RPMI7951 (cell line): ENCODE results near the gene TBC1D4. TPM values are rescaled to one million over a fixed set of nuclear protein-coding genes. Genes with fewer than 3 reads are reported as not detected.
"Not testable (repeated sequence)": the region's sequence is repeated elsewhere in the genome, so short reads cannot be mapped to it uniquely, and the experiment has no call there.

Experiments used
- DNase-seq: peaks from one replicate; pipeline ENCODE4 v3.0.0-alpha.2; 2012; ENCODE audit warnings: low read depth
- total RNA-seq: library from RNA; depleted of rRNA; stranded (reverse); fragments of >200 nt; shearing (Covaris generic); gene quantifications from 2 replicates; pipeline ENCODE4 v1.2.3, GENCODE V29; 2014

TBC1D4 gene
- total RNA-seq, 1 experiment from 2014 or later, result 16.7 TPM

DNA sequence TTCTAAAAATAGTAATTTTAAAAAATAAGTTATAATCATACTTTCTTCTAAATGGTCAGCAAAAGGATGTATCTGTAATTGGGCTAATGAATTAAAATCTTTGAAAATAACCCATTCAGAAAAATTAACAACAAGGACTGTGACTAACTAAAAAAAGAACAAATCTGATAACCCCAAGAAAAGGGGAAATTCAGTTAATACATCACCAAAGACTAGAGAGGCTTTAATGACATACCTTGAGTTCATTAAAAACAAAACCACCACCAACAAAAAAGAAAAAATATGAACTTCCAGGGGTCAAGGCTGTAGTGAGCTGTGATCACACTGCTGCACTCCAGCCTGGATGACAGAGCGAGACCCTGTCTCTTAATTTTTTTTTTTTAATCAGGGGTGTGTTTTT, 121.8 kb downstream of the TBC1D4 start:
- DNase-seq, result no peak

DNA sequence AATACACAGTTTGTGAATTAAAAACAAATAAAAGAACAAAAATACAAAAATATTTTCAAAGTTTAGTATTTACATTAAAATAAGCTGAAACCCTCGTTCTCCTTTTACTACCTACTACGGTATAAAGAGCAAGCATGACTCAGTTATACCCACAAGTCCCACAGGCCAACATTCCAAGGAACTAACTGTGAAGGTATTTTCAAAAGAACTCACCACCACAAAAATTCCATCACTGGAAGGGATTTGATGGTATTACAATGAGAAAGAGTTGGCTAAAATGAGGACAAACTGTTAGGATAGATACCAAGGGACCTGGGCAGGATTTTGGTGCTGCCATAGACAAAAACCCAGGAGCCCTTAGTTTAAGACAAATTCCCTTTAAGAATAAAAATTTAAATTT, 122.7 kb downstream of the TBC1D4 start:
- DNase-seq, result peak; percentile 90

DNA sequence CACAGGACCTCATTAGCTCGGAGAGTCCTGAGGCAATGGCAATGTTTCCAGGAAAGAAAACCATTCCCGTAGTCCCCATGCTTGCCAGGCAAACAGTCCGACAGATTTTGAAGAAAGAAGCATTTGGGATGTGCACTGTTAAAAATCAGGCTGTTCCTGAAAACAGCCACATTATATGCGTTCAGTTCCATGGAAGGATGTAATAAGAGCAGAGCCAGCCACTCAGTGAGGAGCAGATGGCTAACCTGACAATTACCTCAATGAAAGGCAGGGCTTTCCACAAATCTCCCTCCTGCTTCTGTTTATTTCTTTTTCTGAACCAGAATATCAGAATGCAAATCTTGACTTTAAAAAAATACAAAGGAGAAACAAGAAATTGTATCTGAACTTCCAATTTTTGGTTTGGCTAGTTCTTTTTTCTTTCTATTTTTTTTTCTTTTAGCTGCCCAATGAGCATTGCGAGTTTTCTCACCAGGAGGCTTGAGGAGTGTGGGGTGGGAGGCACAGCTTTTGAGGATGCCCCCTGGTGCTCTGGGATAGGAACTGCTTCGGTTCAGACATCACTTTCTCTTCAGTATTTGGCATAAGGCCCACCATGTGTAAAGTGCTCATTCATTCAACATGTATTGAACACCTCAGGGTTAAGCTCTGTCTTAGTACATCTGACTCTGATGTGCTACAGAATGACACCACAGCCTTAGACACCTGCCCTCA, 124.2 kb downstream of the TBC1D4 start:
- peak; percentile 68 for DNase-seq

DNA sequence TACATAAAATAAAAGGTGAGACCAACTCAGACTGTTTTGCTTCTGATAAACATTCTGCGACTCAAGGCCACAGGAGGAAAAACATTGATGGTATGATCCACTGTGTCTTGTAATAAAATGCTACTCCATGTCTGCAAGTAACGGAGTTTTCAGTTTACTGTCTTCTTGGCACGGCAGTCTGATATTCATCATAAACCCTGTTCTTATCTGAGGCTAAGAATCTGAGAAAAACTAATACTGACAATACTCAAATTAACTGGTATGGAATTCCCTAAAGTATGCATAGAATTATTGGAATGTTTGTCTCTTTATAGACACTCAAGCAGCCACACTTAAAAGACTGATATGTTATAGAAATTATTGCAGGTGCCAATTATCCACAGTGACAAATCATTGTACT, 125.5 kb downstream of the TBC1D4 start:
- no peak for DNase-seq

DNA sequence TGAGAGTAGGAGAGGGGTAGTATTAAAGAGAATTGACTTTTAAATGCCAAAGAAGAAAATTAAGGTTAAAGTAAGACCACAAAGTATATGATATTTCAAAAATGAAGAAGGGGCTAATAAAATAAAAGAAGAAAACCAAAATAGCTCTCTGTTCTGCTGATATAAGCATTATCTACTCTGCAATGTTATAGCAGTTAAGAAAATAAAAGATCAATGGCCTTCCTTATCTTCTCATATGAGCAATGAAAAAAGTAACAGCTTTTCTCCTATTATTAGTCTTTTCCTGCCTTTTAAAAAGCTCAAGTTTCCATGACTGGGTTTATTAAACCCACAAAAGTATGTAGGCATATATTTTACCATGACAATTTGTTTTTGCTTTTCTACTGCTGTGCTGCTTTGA, 126.4 kb downstream of the TBC1D4 start:
- DNase-seq, result no peak

DNA sequence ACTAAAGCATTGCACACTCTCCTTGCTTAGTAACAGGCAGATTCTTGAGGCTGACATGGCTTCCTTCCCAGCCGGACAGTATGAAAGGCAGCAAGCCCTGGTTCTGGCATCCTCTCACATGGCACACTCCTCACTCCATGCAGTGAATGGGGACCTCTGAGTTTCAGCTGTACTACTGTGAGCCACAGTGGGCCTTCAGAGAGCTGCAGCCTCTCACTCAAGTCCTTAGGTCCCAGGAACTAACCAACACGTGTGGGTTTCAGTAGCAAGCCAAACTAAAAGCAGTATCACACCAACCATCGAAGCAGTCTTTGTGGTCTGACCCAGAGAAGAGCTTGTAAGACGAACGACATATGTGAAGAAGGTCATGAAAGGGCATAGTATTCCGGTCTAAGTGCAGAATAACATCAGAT, 128.2 kb downstream of the TBC1D4 start:
- no peak for DNase-seq

DNA sequence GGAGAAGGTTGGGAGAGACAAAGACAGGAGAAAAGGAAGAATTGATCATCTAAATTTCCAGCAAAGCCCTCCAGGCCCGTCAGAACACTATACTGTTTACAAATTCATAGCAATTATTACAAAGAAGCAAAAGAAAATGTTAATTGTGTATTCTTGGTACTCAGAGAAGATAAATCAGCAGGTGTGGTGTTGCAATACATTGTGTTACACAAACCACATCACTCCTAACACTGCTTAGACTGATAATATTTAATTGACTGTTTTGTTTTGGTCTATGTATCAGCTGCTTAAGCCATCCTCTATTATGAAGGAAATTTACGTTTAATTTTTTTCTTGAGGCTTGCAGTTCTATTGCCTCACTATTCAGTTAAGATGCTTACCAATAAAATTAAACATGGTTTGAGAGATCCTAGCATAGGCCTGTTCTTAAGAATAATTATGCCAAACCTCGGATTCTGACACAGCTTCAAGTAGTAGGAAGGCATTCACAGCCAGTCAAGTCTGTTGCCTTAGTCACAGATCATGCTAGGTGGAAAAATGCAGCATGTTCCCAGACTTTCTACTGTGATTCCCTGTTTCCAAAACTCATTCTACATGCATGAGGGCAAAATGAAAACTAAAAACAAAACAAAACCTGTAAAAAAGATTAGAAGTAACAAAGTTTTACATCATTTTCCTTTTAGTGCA, 129.2 kb downstream of the TBC1D4 start:
- DNase-seq, result no peak

DNA sequence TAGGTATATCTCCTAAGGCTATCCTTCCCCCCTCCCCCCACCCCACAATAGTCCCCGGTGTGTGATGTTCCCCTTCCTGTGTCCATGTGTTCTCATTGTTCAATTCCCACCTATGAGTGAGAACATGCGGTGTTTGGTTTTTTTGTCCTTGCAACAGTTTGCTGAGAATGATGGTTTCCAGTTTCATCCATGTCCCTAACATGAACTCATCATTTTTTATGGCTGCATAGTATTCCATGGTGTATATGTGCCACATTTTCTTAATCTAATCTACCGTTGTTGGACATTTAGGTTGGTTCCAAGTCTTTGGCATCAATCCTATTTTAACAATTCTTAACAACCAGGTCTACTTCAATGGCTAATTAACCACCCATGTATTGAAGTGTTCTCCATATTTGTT, 130.4 kb downstream of the TBC1D4 start:
- DNase-seq, result not testable (repeated sequence)

DNA sequence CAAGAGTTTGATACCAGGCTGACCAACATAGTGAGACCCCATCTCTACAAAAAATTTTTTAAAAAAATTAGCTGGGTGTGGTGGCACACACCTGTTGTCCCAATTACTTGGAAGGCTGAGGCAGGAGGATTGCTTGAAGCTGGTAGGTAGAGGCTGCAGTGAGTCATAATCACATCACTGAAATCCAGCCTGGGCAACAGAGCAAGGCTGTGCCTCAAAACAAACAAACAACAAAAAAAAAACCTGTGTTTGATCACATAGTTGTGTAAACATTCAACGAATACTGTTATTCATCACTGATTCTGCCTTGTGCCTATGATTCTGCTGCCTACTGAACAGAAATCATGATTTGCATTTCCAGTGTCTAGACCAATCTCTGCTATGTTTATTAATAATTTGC, 134.0 kb downstream of the TBC1D4 start:
- no peak for DNase-seq

DNA sequence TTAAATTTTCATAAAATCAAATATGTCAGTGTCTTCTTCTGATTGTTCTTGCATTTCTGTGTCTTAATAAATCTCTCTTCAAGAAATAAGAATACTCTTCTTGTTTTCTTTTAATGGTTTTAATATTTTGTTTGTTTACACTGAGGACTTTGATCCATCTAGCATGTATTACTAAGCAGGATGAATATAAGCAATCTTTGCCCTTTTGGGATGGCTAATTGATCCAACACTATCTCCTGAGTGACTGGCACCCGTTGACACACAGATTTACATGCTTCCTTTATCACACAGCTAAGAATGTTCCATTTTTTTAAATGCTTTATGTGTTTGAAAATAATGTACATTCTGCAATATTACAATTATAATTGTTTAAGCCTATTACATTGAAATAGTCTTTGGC, 134.5 kb downstream of the TBC1D4 start:
- DNase-seq, result no peak

DNA sequence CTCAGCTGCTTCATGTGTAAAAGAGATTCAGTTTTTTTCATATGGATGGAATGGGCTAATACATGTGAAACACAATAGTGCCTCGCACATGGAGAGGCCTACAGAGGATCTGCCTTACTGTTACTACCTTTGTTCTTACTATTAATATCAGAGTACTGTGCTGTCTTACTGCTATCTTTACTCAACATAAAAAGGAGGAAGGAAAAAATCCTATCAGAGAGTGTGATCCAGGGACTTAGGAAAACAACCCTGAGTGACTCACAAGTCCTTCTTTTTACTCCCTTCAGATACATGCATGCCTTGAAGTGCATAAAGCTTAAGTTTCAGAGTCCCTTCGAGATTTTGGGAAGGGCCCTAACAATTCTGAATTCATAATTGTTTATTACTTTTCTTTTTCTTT, 136.8 kb downstream of the TBC1D4 start:
- no peak for DNase-seq

DNA sequence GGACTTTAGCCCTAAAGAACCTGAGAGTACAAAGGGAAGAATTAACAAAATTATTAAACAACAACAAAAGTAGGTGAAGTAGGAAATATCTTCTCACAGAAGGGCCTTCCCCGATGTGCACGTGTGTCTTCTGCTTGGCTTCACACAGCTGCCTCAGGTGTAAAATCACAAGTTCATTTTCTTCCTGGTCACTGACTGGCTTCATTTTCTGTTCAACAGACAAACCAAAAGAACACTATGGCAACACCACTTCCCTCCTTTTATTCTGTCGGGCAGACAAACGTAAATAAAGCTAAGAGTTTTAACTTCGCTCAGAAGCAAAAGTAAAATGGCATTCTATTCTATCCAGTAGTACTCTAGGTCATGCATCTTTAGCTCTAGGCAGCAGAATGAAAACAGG, 140.9 kb downstream of the TBC1D4 start:
- no peak for DNase-seq

DNA sequence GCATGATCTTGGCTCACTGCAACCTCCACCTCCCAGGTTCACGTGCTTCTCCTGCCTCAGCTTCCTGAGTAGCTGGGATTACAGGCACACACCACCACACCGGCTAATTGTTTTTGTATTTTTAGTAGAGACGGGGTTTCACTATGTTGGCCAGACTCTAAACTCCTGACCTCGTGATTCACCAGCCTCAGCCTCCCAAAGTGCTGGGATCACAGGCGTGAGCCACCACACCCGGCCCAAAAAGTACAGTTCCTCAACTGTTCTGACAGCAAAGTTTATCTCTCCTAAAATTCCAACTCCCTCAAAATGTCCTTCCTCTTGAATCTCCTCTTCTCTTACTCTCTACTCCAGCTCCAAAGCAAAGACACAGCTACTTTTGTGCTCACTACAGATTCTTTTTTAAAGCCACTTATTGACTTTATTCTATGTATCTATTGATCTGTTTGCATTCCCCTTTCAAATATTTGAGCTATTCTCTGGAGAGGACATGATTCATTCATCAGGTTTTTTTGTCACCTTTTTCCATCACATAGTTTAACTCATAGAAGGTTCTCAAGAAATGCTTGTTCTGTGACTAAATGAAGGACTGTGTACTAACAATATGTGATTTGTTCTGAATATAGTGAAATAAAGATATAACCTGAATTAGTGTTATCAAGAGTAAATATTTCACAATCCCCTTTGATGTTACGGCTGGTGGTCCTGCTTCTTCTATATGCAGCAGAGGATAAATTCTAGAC, 142.2 kb downstream of the TBC1D4 start:
- no peak for DNase-seq

DNA sequence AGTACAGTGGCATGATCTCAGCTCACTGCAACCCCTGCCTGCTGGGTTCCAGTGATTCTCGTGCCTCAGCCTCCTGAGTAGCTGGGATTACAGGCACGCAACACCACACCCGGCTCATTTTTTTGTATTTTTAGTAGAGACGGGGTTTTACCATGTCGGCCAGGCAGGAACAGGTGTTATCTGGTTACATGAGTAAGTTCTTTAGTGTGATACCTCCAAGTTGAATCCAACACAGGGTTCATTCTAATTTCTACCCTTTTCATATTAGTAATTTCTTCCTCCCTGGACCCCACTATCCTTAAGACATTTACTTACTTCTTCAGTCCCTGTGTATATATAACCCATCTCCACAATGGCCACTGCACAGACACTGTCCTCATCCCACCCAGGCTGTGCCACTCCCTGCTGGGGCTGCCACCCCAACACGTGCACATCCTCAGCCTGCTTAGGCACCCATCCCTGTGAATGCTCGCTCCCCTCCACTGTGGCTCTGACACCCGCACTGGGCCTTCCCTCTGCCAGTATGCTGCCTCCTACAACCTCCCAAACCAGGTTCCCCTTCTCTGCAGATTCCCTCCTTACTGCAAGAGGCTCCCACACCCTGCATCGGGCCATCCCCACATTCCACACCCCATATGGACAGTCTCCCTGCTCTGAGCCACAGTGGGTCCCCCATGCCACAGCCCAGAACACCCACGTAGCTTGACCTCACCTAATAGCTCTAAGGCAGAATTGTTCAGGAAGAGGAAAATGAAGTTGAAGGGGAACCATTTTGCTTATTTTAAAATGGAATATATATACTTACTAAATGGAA, 147.1 kb downstream of the TBC1D4 start:
- no peak for DNase-seq

DNA sequence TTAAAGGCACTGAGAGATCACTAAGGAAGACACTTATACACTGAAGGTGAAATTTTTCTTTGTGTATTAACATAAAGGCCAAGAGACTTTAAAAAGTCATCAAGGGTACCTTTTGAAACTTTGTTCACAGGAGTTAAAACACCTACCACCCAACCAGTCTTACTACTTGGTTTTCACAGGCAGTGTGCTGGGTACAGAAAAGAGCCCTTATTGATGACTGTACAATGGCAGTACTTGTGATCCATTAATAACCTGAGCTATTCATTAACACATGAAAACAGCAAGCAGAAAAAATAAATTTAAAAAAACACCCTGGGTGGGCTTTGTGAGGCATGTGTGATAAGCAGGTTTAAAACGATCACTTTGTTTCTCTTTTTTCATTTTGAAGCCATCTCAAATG, 148.9 kb downstream of the TBC1D4 start:
- no peak for DNase-seq

DNA sequence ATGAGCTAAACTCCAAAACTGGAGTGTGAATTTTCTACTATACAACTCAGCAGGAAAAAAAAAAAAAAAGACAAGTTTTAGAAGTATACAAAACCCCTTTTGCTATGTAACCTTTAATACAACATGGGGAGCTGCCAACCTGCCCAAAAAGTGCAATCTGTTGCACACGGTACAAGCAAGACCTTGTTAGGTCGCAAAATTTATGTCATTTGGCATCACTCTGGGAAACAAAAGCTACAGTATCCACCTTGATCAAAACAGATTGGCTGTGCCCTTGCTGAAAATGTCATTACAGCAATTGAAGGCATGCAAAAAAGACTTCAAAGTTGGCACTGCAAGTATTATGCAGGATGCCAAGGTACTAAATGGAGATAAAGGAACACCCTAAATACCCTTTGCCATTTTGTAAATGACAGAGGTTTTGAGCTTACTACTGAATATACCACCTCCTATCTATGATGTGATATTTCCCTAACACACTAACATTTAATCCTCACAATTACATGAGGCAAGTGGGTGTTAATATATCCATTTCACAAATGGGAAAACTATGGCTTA, 150.1 kb downstream of the TBC1D4 start:
- DNase-seq, result no peak

DNA sequence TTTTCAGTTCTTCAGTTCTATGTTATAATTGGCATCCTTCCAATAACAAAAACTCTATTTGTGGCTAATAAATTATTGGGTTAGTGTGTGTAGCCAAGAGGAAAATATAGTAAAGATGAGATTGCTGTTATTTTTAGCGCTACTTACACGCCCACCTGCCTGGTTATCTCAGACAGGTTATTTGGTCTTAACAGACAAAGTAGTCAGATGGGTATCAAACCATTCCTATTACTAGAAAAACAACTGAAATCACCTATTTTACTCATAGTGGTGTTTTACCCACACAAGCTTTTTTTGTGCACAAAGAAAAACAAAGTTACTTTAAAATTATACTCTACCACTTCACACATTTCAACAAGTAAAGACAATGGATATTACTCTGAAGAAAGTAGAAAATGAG, 151.2 kb downstream of the TBC1D4 start:
- no peak for DNase-seq

DNA sequence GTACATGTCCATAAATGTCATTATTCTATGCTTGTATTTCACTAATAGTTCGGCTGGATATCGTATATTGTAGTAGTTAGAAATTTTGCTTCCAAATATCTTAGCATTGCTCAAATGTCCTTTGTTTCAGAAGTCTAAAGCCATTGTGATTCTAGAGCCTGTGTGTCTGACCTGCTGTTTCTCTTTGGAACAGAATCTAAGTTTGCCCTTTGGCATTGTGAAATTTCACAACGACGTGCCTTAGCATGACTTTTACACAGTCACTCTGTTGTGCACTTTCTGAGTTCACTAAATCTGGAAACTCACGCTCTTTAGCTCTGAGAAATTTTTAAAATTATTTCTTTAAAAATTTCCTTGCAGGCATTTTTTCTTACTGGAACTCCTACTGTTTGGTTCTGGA, 152.2 kb downstream of the TBC1D4 start:
- DNase-seq, result no peak

DNA sequence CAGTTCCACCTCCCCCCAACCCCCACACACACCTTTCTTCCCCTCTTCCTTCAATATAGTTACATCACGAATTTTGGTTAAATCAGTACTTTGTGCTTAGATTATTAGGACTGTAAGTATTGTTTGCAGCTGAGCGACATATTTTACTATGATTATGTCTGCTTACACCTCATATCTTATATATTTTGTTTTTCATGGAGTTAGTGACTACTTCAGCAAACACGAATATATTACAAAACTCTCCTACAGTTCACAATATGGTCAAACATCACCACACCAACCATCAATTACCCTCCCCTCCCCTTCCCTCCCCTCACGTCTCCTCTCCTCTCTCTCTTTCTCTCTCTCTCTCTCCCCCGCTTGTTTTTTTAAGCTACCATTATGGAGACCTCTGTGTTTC, 152.9 kb downstream of the TBC1D4 start:
- no peak for DNase-seq

DNA sequence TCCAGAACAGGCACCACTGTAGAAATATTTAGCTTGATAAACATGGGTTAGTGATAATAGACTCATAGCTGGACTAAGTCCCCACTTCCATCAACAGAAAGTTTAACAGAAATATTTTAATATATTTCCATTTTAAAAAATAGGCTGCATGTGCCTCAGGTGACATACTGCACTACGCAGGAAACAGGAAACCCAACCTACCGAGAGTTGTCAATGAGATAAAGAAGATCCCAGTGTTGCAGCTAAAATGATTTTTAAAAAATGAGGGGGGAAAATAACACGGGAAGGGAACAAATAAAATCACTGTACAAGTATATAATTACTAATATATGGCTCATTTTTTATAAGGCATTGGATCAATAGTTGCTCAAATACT, 154.8 kb downstream of the TBC1D4 start:
- no peak for DNase-seq

DNA sequence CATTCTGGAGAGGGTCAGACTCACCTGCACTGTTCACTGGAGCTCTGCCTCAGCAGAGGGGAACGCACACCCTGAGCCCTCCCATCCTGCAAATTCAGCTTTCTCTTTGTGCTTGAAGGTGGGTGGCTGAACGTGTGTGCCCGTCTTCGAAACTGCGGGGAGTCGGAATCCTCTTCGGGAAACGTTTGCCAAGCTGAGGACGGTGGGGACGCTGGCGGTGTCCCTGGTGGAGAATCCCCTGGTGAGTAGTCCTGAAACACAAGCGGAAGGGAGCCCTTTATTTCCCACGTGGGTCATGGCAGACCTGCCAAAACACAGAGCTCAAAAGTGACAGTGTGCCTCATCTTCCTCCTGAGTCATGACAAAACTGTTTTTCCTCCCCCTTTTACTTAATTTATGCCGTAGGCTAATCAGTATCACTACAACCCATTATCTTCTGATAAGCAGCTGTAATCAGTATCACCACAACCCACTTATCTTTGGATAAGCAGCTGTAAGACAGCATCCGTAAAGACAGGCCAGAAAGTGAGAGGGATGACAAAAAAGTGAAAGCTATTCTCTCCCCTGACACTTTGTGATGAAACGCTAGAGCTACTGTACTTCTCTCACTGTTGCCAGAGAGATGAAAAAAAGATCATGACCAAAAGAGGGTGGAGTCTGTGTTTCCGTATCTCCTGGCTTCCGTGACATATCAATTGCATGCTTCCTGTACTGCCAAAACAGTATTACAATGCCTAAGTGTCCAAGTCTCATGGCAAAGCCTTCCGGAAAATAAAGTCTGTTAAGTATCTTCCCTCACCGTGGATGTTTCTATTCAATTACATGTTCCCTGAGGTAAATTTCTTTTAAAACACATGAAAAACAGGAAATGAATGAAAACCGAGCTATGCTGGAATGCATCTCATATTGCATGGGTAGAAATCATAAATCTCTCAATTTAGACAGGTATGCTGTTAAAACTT, 155.5 kb downstream of the TBC1D4 start:
- DNase-seq, result peak; percentile 68
